Caki2 (cell line): ENCODE data around the gene ATP2A2. TPM values are rescaled to one million over a fixed set of nuclear protein-coding genes. Genes with fewer than 3 reads are reported as not detected.
"Not testable (repeated sequence)": the region's sequence is repeated elsewhere in the genome, so short reads cannot be mapped to it uniquely, and the experiment has no call there.

ENCODE experiments used
- DNase-seq: peaks from one replicate; pipeline ENCODE4 v3.0.0-alpha.2; 2015; ENCODE audit warnings: low read depth
- in situ Hi-C: cut with HindIII; loops from 2 replicates; pipeline ENCODE4 v1.10.0; 2016; ENCODE audit warnings: low sequenced_read_pairs, low pct_unique_long_range_greater_than_20kb, mixed read lengths
- total RNA-seq: library from RNA; depleted of rRNA; stranded (reverse); fragments of >200 nt; shearing (Covaris generic); gene quantifications from 2 replicates; pipeline ENCODE4 v1.2.3, GENCODE V29; 2014; ENCODE audit warnings: low replicate concordance

Gene ATP2A2
- total RNA-seq, 1 experiment from 2014 or later = 15.3 TPM

GRCh38 chr12:110349514-110350151, 68.6 kb downstream of the ATP2A2 start:
- in situ Hi-C loops = no loop called here
- DNase-seq = no peak

GRCh38 chr12:110351119-110351518, 70.1 kb downstream of the ATP2A2 start:
- no peak for DNase-seq
- in situ Hi-C loops = no loop called here

- in situ Hi-C loops = no loop called here
- DNase-seq = no peak
Measured at GRCh38 chr12:110352401-110352800, 71.4 kb downstream of the ATP2A2 start.

GRCh38 chr12:110353211-110353965, 72.3 kb downstream of the ATP2A2 start:
- no peak for DNase-seq
- in situ Hi-C loops = no loop called here

GRCh38 chr12:110354172-110354780, 73.2 kb downstream of the ATP2A2 start:
- in situ Hi-C loops = no loop called here
- no peak for DNase-seq

GRCh38 chr12:110355073-110355472, 74.0 kb downstream of the ATP2A2 start:
- in situ Hi-C loops = no loop called here
- no peak for DNase-seq

- DNase-seq, in situ Hi-C loops: not testable (repeated sequence)
Measured at GRCh38 chr12:110358384-110359097, 77.5 kb downstream of the ATP2A2 start.

- in situ Hi-C loops = no loop called here
- DNase-seq = no peak
Measured at GRCh38 chr12:110361216-110361615, 80.2 kb downstream of the ATP2A2 start.

- in situ Hi-C loops = no loop called here
- DNase-seq = no peak
Measured at GRCh38 chr12:110365489-110366320, 84.7 kb downstream of the ATP2A2 start.

- in situ Hi-C loops = no loop called here
- no peak for DNase-seq
Measured at GRCh38 chr12:110366321-110367142, 85.5 kb downstream of the ATP2A2 start.

- in situ Hi-C loops = no loop called here
- DNase-seq = no peak
Measured at GRCh38 chr12:110367181-110367864, 86.3 kb downstream of the ATP2A2 start.

GRCh38 chr12:110369992-110370391, 88.9 kb downstream of the ATP2A2 start:
- in situ Hi-C loops = no loop called here
- no peak for DNase-seq

- in situ Hi-C loops = no loop called here
- DNase-seq = no peak
Measured at GRCh38 chr12:110370732-110371231, 89.7 kb downstream of the ATP2A2 start.

GRCh38 chr12:110371408-110372055, 90.5 kb downstream of the ATP2A2 start:
- DNase-seq = no peak
- in situ Hi-C loops = no loop called here

GRCh38 chr12:110372056-110372425, 91.0 kb downstream of the ATP2A2 start:
- DNase-seq = no peak
- in situ Hi-C loops = no loop called here

GRCh38 chr12:110373025-110373424, 92.0 kb downstream of the ATP2A2 start:
- in situ Hi-C loops = no loop called here

More at GRCh38 chr12:110373025-110373424, 92.0 kb downstream of the ATP2A2 start:
- DNase-seq = no peak
